A549 treated with AZD9567 at 1 μM for 4 hours (cell line): ENCODE measurements around the gene HNRNPUL2. TPM values are rescaled to one million over a fixed set of nuclear protein-coding genes. Genes with fewer than 3 reads are reported as not detected.

Source experiments
- total RNA-seq: library from RNA; stranded (reverse); fragments of 200-300 nt; extraction: Qiagen RNA extraction; gene quantifications from 5 replicates; pipeline ENCODE4 v1.2.3, GENCODE V29; 2022; ENCODE audit not compliant: insufficient read depth

HNRNPUL2 gene
- 37.9 to 42.5 TPM (median 40.9 TPM) in 5 replicates for total RNA-seq

DNA sequence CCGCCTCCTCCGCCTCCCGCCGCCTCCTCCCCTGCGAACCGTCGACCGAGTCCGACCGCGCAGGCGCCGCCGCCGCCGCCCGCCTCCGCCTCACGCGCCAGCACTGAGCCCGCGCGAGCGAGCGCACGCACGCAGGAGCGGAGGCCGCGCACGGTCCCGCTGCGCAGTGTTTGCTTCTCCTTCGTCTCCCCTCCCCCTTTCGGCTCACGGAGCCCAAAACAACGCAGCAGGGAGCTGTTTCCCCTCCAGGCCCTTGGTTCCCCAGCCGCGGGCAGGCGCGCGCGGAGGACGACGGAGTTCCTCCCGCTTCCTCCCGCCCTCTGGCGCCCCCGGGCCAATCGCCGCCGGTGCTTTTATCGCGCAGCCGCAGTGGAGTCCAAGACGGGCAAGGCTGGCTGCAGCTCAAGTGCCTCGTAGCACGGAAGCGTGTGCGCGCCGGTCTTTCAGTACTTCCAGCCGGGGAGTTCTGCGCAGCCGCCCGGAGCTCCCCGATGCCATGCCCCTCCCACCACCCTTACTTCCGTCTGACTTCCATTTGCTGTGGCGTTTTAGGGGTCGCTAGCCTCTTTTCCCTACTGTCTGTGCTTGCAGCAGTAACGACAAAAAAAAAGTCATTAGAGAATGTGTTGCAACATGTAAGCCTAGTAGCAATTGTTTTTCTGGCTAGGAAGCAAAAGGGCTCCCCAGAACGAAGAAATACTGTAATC, at the start of gene HNRNPUL2:
TSS of gene HNRNPUL2 (minus strand) at position 293 of the 707 bp plus-strand sequence. CDS start 301 bp downstream, outside the sequence.

GRCh38 chr11:62771144-62772021, 44.1 kb upstream of the HNRNPUL2 start, which contains the start of gene TAF6L:
Gene TAF6L, plus strand, starts transcription at chr11:62771396. Its CDS starts 4,388 bp downstream, at chr11:62775784.

GRCh38 chr11:62753736-62754603, 26.7 kb upstream of the HNRNPUL2 start, which contains the start of gene ZBTB3:
Gene ZBTB3, minus strand, starts transcription at chr11:62754160. Its CDS starts 496 bp downstream, at chr11:62753664.

DNA sequence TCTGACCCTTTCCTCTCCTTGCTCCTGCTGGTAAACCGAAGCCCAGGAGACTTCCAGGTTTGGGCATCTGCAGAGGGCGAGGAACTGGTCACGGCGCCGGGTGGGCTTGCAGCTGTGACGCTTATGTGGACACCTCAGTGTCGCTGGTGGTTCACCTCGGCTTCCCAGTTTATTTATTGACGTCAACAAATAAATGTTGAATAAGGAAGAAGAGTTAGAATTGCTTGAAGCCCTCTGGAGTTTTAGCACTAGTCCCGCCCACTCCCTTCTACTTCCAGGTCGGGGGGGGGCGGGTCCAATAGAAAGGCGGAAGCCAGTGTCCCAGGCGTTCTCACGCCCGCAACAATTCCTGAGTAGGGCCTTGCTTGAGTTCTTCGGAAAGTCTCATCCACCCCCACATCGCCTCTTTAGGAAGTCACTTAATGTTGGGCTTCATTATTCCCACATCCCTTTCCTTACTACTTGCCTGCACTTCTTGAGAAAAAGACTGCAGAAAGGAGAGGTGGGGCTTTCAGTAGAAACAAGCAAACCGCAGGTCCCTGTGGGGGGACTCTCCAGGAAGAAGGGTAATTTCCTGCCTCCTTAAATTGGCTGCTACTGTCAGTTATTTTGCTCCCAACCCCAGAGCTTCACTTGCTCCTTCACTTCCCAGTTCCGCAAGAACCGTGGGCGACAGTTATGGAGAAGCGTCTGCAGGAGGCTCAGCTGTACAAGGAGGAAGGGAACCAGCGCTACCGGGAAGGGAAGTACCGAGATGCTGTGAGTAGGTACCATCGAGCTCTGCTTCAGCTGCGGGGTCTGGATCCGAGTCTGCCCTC, 1.1 kb upstream of the HNRNPUL2 start, which contains the start of gene TTC9C:
TSS of gene TTC9C (plus strand) at position 316 of the 818 bp plus-strand sequence. CDS start at position 679, 363 bp downstream.

GRCh38 chr11:62707277-62707861, 19.9 kb downstream of the HNRNPUL2 start, which contains the start of the genes BSCL2 and GNG3:
Gene BSCL2, minus strand, starts transcription at chr11:62707424. Its CDS starts 229 bp downstream, at chr11:62707195.
Gene GNG3, plus strand, starts transcription at chr11:62707676. Its CDS starts 620 bp downstream, at chr11:62708296.

GRCh38 chr11:62689421-62690183, 37.7 kb downstream of the HNRNPUL2 start, which contains the start of gene LRRN4CL:
Gene LRRN4CL, minus strand, starts transcription at chr11:62689530. Its CDS starts 1,022 bp downstream, at chr11:62688508.

DNA sequence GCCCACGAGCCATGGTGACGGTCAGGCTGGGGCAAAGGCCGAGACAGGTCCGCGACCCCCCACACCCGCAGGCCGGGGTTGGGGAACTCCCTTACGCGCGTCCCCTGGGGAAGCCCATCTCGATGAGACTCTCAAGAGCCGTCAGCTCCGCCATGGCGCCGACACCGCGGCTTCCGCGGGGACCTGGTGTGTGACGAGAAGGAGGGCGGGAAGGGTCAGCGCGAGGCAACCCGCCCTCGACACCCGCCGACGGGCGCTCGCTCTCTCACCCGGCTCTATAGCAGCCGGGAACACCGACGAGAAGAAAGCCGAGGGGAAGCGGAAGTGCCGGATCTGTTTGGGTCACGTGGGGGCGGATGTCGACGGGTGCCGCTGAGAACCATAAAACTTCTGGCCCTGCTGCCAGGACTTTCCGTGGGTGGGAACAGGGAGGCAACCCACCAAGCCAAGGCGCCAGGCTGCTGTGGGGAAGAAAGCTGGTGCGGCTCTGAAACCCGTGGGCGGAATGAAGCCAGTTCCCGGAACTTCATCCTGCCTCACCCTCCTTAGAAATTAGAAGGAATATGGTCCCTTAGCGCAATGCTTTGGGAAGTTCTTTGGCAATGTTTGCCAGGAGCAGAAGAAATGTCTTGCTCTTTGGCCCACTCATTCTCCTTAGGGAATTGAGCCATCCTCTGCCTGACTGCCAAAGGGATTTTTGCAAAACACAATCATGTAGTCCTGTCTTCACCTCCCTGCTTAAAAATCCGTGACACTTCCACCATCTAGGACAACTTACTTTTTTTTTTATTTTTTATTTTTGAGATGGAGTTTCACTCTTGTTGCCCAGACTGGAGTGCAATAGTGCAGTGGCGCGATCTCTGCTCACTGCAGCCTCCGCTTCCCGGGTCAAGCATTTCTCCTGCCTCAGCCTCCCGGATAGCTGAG, 48.2 kb downstream of the HNRNPUL2 start, which contains the start of gene UBXN1:
TSS of gene UBXN1 (minus strand) at position 304 of the 927 bp plus-strand sequence. CDS start at position 154, 150 bp downstream.

GRCh38 chr11:62671608-62672389, 55.5 kb downstream of the HNRNPUL2 start, which contains the start of the genes LBHD1 and UQCC3:
Gene LBHD1, minus strand, starts transcription at chr11:62672267. Its CDS starts 2,236 bp downstream, at chr11:62670031.
Gene UQCC3, plus strand, starts transcription at chr11:62671673. Its CDS starts 73 bp downstream, at chr11:62671746.

GRCh38 chr11:62665075-62665598, 62.1 kb downstream of the HNRNPUL2 start, which contains the start of the genes C11orf98 and CSKMT:
Gene C11orf98, minus strand, starts transcription at chr11:62665210. Its CDS starts 41 bp downstream, at chr11:62665169.
Gene CSKMT, plus strand, starts transcription at chr11:62665312. Its CDS starts 568 bp downstream, at chr11:62665880.

Other genes with a start within 250 kb of the HNRNPUL2 start
- 302 to 368 TPM (median 355 TPM) in 5 replicates for gene AHNAK, start 180.7 kb downstream of the HNRNPUL2 start, total RNA-seq
- gene EEF1G, start 153.6 kb downstream of the HNRNPUL2 start, total RNA-seq, result 1,906 to 2,030 TPM (median 1,958 TPM) in 5 replicates
- gene TUT1, start 135.9 kb downstream of the HNRNPUL2 start, total RNA-seq, result 11.0 to 17.1 TPM (median 16.1 TPM) in 5 replicates
- gene MTA2, start 125.6 kb downstream of the HNRNPUL2 start, total RNA-seq, result 78.1 to 84.0 TPM (median 82.0 TPM) in 5 replicates
- 19.0 to 24.5 TPM (median 22.2 TPM) in 5 replicates for gene EML3, start 114.7 kb downstream of the HNRNPUL2 start, total RNA-seq
- 1.6 to 4.0 TPM (median 3.3 TPM) in 5 replicates for gene ROM1, start 114.2 kb downstream of the HNRNPUL2 start, total RNA-seq
- 31.5 to 62.5 TPM (median 57.4 TPM) in 5 replicates for gene B3GAT3, start 105.5 kb downstream of the HNRNPUL2 start, total RNA-seq
- 235 to 274 TPM (median 257 TPM) in 5 replicates for gene GANAB, start 80.8 kb downstream of the HNRNPUL2 start, total RNA-seq
- gene INTS5, start 74.2 kb downstream of the HNRNPUL2 start, total RNA-seq, result 23.9 to 26.5 TPM (median 25.3 TPM) in 5 replicates
- 105 to 143 TPM (median 136 TPM) in 5 replicates for gene C11orf98, start 62.2 kb downstream of the HNRNPUL2 start, total RNA-seq
- gene CSKMT, start 62.1 kb downstream of the HNRNPUL2 start, total RNA-seq, result 13.6 to 21.8 TPM (median 18.4 TPM) in 5 replicates
- gene UQCC3, start 55.8 kb downstream of the HNRNPUL2 start, total RNA-seq, result 19.0 to 37.4 TPM (median 35.6 TPM) in 5 replicates
- 2.6 to 5.1 TPM (median 4.1 TPM) in 5 replicates for gene LBHD1, start 55.2 kb downstream of the HNRNPUL2 start, total RNA-seq
- gene UBXN1, start 48.4 kb downstream of the HNRNPUL2 start, total RNA-seq, result 86.8 to 127 TPM (median 119 TPM) in 5 replicates
- gene LRRN4CL, start 37.9 kb downstream of the HNRNPUL2 start, total RNA-seq, result 0.06 to 0.13 TPM (median 0.10 TPM) in 4 of 5 replicates, not detected in the other
- gene BSCL2, start 20.0 kb downstream of the HNRNPUL2 start, total RNA-seq, result 42.8 to 90.9 TPM (median 77.6 TPM) in 5 replicates
- 0.09 TPM in 1 of 5 replicates, not detected in the others for gene GNG3, start 19.8 kb downstream of the HNRNPUL2 start, total RNA-seq
- 30.4 to 50.8 TPM (median 32.7 TPM) in 5 replicates for gene TTC9C, start 1.0 kb upstream of the HNRNPUL2 start, total RNA-seq
- 1.0 to 2.9 TPM (median 1.3 TPM) in 5 replicates for gene ZBTB3, start 26.7 kb upstream of the HNRNPUL2 start, total RNA-seq
- gene POLR2G, start 34.1 kb upstream of the HNRNPUL2 start, total RNA-seq, result 165 to 192 TPM (median 183 TPM) in 5 replicates
- 14.2 to 15.2 TPM (median 14.7 TPM) in 5 replicates for gene TAF6L, start 43.9 kb upstream of the HNRNPUL2 start, total RNA-seq
- 66.2 to 95.9 TPM (median 86.1 TPM) in 5 replicates for gene TMEM179B, start 59.9 kb upstream of the HNRNPUL2 start, total RNA-seq
- gene TMEM223, start 64.5 kb upstream of the HNRNPUL2 start, total RNA-seq, result 20.3 to 33.0 TPM (median 29.3 TPM) in 5 replicates
- gene NXF1, start 78.0 kb upstream of the HNRNPUL2 start, total RNA-seq, result 59.2 to 67.6 TPM (median 64.3 TPM) in 5 replicates
- gene STX5, start 104.6 kb upstream of the HNRNPUL2 start, total RNA-seq, result 18.0 to 29.8 TPM (median 27.4 TPM) in 5 replicates
- gene TEX54, start 105.4 kb upstream of the HNRNPUL2 start, total RNA-seq, result not detected in 5 replicates
- gene WDR74, start 112.1 kb upstream of the HNRNPUL2 start, total RNA-seq, result 56.0 to 86.0 TPM (median 83.4 TPM) in 5 replicates
- 779 to 1,086 TPM (median 990 TPM) in 5 replicates for gene SLC3A2, start 153.4 kb upstream of the HNRNPUL2 start, total RNA-seq
- 0.03 to 0.06 TPM (median 0.03 TPM) in 3 of 5 replicates, not detected in the others for gene CHRM1, start 193.9 kb upstream of the HNRNPUL2 start, total RNA-seq